Endothelial cell of umbilical vein (primary cell): ENCODE data around the gene PDS5B. TPM values are rescaled to one million over a fixed set of nuclear protein-coding genes. Genes with fewer than 3 reads are reported as not detected.

ENCODE experiments used
- BruUV-seq: library from RNA; stranded (reverse); fragments of 400-500 nt; replicated peaks from 2 replicates; lab custom pipeline; 2021; lab: Mats Ljungman, UMichigan
- CTCF ChIA-PET: fragments of 300-600, 350-600 bp; sonication (Branson Sonifier 250); formaldehyde crosslinking; loops from one replicate; lab custom pipeline; 2021; ENCODE audit warnings: antibody characterized with exemption, inconsistent platforms; lab: Charles Lee
- POLR2A ChIA-PET: fragments of 300-600, 350-600 bp; sonication (Branson Sonifier 250); formaldehyde crosslinking; loops from one replicate; lab custom pipeline; 2021; ENCODE audit warnings: antibody characterized with exemption, inconsistent platforms; lab: Charles Lee
- DNase-seq: peaks from one replicate; pipeline ENCODE4 v3.0.0-alpha.2; 2011; ENCODE audit warnings: low read depth, low spot score
- FAIRE-seq: peaks from 2 replicates; lab custom pipeline; 2011; peaks lifted over from hg19 to GRCh38; lab: Jason Lieb, UNC
- H2AFZ ChIP-seq: 2 replicates; pipeline ENCODE4 v1.6.0; 2012; ENCODE audit warnings: low read depth, low read length, control low read depth, inconsistent platforms
- H3K27ac ChIP-seq: 2 replicates; pipeline ENCODE4 v1.5.1; 2011; ENCODE audit warnings: low read depth, mild to moderate bottlenecking, control low read depth, low read length, moderate library complexity; ENCODE audit not compliant: insufficient read depth
- H3K27me3 ChIP-seq, 2 experiments: 2 replicates each; pipeline versions ENCODE4 v1.6.0 to v1.6.1; 2011; ENCODE audit warnings: low read length in 2 of 2, mixed read lengths in 1 of 2; ENCODE audit not compliant: control insufficient read depth in 2 of 2, insufficient read depth in 2 of 2
- H3K36me3 ChIP-seq, 2 experiments: 2 replicates in 1 of 2; 3 replicates in 1 of 2; pipeline ENCODE4 v1.5.1; 2011; ENCODE audit warnings: low read length in 2 of 2, mild to moderate bottlenecking in 1 of 2, moderate library complexity in 1 of 2; ENCODE audit not compliant: control insufficient read depth in 2 of 2, insufficient read depth in 2 of 2; ENCODE audit errors: extremely low read depth in 1 of 2
- H3K4me1 ChIP-seq: 3 replicates; pipeline ENCODE4 v1.5.1; 2011; ENCODE audit warnings: mild to moderate bottlenecking, low read length; ENCODE audit not compliant: control insufficient read depth, insufficient read depth; ENCODE audit errors: extremely low read depth
- H3K4me2 ChIP-seq: 2 replicates; pipeline ENCODE4 v1.6.1; 2011; ENCODE audit warnings: low read length, control low read depth, mixed read lengths; ENCODE audit not compliant: insufficient read depth
- H3K4me3 ChIP-seq, 3 experiments: fragments of 200-600 bp in 1 of 3; sonication (generic), shearing (Covaris generic) in 1 of 3; replicated peaks in 1 of 3; 2 replicates each; pipeline ENCODE4 v1.5.1; 2011 to 2016; ENCODE audit warnings: control low read depth in 3 of 3, low read length in 3 of 3, mild to moderate bottlenecking in 2 of 3, inconsistent platforms in 1 of 3, low read depth in 1 of 3, moderate library complexity in 1 of 3; ENCODE audit not compliant: insufficient read depth in 1 of 3
- H3K79me2 ChIP-seq: 2 replicates; pipeline ENCODE4 v1.6.0; 2012; ENCODE audit warnings: low read length, inconsistent platforms; ENCODE audit not compliant: control insufficient read depth, insufficient read depth
- H3K9ac ChIP-seq: replicated peaks from 2 replicates; pipeline ENCODE3; 2011; ENCODE audit warnings: low read length, control low read depth; ENCODE audit not compliant: insufficient read depth; ENCODE audit errors: extremely low read depth
- H3K9me1 ChIP-seq: replicated peaks from 3 replicates; pipeline ENCODE4 v1.6.0; 2011; ENCODE audit warnings: mild to moderate bottlenecking, low read length; ENCODE audit not compliant: control insufficient read depth, insufficient read depth; ENCODE audit errors: extremely low read depth
- H3K9me3 ChIP-seq: replicated peaks from 2 replicates; pipeline ENCODE4 v1.5.1; 2012; ENCODE audit warnings: low read length, inconsistent platforms; ENCODE audit not compliant: control insufficient read depth, insufficient read depth
- H4K20me1 ChIP-seq: replicated peaks from 2 replicates; pipeline ENCODE3; 2011; ENCODE audit warnings: mild to moderate bottlenecking, low read length; ENCODE audit not compliant: control insufficient read depth, insufficient read depth; ENCODE audit errors: extremely low read depth
- EZH2 ChIP-seq: IDR thresholded peaks from 2 replicates; pipeline ENCODE4 v1.6.1; 2012; ENCODE audit warnings: borderline replicate concordance, low read depth, mild to moderate bottlenecking, moderate library complexity, low read length, inconsistent platforms; ENCODE audit not compliant: severe bottlenecking
- FOS ChIP-seq: IDR thresholded peaks from 2 replicates; pipeline ENCODE4 v1.6.1; 2011; ENCODE audit warnings: mild to moderate bottlenecking, low read length, moderate library complexity, borderline replicate concordance; ENCODE audit not compliant: insufficient read depth
- JUN ChIP-seq: IDR thresholded peaks from 2 replicates; pipeline ENCODE4 v1.6.1; 2011; ENCODE audit warnings: borderline replicate concordance, low read depth; ENCODE audit not compliant: insufficient read length, insufficient read depth
- MYC ChIP-seq: IDR thresholded peaks from one replicate; pipeline ENCODE4 v1.6.1; 2011; ENCODE audit warnings: mild to moderate bottlenecking, low read depth, low read length
- POLR2A ChIP-seq: IDR thresholded peaks from 2 replicates; pipeline ENCODE4 v1.6.1; 2012; ENCODE audit warnings: low read depth, mild to moderate bottlenecking, control low read depth, low read length
- dilution Hi-C: fragments of 300-500 bp; cut with MboI; formaldehyde crosslinking; loops from one replicate; pipeline ENCODE4 v1.15.0; 2019; ENCODE audit warnings: low sequenced_read_pairs; ENCODE audit not compliant: extremely low pct_ligation_motif_present
- intact Hi-C: fragments of 100-400 bp; cut with micrococcal nuclease; formaldehyde crosslinking; loops from one replicate; pipeline ENCODE4 v1.10.0; 2022
- polyA plus RNA-seq, 4 experiments: library from polyadenylated mRNA; depleted of rRNA in 3 of 4; stranded (reverse) in 3 of 4; unstranded in 1 of 4; fragments of >200 nt; gene quantifications; 2 replicates each; pipeline versions ENCODE4 v1.2.1 to v1.2.3, GENCODE V29; 2011 to 2012; ENCODE audit warnings: missing spikeins in 1 of 4
- total RNA-seq: library from RNA; stranded (reverse); gene quantifications from 2 replicates; pipeline ENCODE4 v1.2.3, GENCODE V29; 2021
- TF ChIP-seq, protein P1 (sequence below): IDR thresholded peaks from 2 replicates; pipeline ENCODE4 v1.6.1; 2011; ENCODE audit not compliant: insufficient read depth, insufficient read length
- TF ChIP-seq, protein P2 (sequence below), 2 donors: IDR thresholded peaks; 1 replicate in 1 of 2; 2 replicates in 1 of 2; pipeline ENCODE4 v1.5.1; 2011; ENCODE audit warnings: low read length in 2 of 2, mild to moderate bottlenecking in 2 of 2, moderate library complexity in 2 of 2, control low read depth in 1 of 2, inconsistent platforms in 1 of 2, low read depth in 1 of 2; ENCODE audit not compliant: insufficient read depth in 1 of 2; ENCODE audit errors: extremely low read depth in 1 of 2

Gene PDS5B
- total and polyA plus RNA-seq, 2 donors (not counting 3 experiments of a cell fraction or from before 2014, with no cell fraction given) = 3.9 to 40.3 TPM

DNA sequence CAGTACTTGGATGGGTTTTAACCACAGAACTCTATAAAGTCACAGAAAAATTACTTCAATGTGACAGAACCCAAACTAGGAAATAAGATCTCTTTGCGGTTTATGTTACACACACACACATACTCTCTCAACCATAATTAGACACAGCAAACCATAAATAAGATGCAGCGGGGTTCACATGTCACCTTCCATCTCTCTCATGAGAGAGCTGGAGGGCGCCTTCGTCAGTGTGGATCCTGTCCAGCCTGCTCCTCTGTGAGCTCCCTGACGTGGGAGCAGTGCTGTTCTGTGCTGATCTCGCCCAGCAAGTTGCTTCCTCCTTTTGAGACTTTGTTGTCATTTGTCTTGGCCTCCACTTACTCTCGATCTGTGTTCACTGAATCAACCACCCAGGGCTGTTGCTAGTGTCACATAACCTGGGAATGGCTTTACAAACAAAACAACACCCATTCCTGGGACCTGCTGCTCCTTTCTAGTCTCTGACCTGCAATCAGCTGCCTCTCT lies 225.1 kb downstream of the PDS5B start:
- intact Hi-C loops = no loop called here
- no peak overlapping the region for H2AFZ ChIP-seq

More for the DNA sequence above, 225.1 kb downstream of the PDS5B start:
- Histone ChIP-seq H3K4me3 (no peak overlapping the region), H3K27ac (no peak overlapping the region), H3K36me3 (no peaks in the 10 kb centered on the region), H3K9ac (no peak overlapping the region), H3K4me1 (no peaks in the 10 kb centered on the region), H4K20me1 (no peaks in the 10 kb centered on the region), H3K9me1 (no peaks in the 10 kb centered on the region), H3K79me2 (no peaks in the 10 kb centered on the region), H3K4me2 (no peak overlapping the region), H3K27me3 (peaks cover 3 to 7% of the 10 kb centered on the region in 2 experiments), H3K9me3 (no peaks in the 10 kb centered on the region)
- no peak for TF ChIP-seq EZH2
- no peak for TF ChIP-seq JUN
- no peak for TF ChIP-seq MYC
- no peak for TF ChIP-seq POLR2A
- TF ChIP-seq, protein P1, sequence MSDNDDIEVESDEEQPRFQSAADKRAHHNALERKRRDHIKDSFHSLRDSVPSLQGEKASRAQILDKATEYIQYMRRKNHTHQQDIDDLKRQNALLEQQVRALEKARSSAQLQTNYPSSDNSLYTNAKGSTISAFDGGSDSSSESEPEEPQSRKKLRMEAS = no peak
- TF ChIP-seq, protein P2, sequence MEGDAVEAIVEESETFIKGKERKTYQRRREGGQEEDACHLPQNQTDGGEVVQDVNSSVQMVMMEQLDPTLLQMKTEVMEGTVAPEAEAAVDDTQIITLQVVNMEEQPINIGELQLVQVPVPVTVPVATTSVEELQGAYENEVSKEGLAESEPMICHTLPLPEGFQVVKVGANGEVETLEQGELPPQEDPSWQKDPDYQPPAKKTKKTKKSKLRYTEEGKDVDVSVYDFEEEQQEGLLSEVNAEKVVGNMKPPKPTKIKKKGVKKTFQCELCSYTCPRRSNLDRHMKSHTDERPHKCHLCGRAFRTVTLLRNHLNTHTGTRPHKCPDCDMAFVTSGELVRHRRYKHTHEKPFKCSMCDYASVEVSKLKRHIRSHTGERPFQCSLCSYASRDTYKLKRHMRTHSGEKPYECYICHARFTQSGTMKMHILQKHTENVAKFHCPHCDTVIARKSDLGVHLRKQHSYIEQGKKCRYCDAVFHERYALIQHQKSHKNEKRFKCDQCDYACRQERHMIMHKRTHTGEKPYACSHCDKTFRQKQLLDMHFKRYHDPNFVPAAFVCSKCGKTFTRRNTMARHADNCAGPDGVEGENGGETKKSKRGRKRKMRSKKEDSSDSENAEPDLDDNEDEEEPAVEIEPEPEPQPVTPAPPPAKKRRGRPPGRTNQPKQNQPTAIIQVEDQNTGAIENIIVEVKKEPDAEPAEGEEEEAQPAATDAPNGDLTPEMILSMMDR (IDR thresholded peaks at IDR 0.05; ENCODE audit: extremely low read depth in 1 of 2, insufficient read depth in 1 of 2, low read depth in 1 of 2, low read length in 2 of 2) = no peak
- TF ChIP-seq FOS = no peak
- dilution Hi-C loops = no loop called here
- no peak for DNase-seq
- POLR2A ChIA-PET = no interaction called here
- FAIRE-seq = no peak
- CTCF ChIA-PET = no interaction called here
- no TSS peak for BruUV-seq
